GM12878 (cell line): ENCODE data around the gene MDFI. TPM values are rescaled to one million over a fixed set of nuclear protein-coding genes. Genes with fewer than 3 reads are reported as not detected.

Source experiments
- ATAC-seq: fragments of 200-7000 bp; cut with Tn5 transposase; 3 replicates; pipeline ENCODE4 v1.9.1; 2020; ENCODE audit warnings: mild to moderate bottlenecking, moderate library complexity
- BruUV-seq: library from RNA; stranded (reverse); fragments of 400-500 nt; replicated peaks from 2 replicates; lab custom pipeline; 2021; lab: Mats Ljungman, UMichigan
- CTCF ChIA-PET: fragments of 300-600 bp; sonication (Branson Sonifier 250); formaldehyde crosslinking; extraction: SDS; loops from one replicate; lab custom pipeline; 2021; ENCODE audit warnings: inconsistent platforms; lab: Yijun Ruan, JAX
- POLR2A ChIA-PET: fragments of 350-600 bp; formaldehyde crosslinking; extraction: SDS; loops from one replicate; lab custom pipeline; 2021; ENCODE audit warnings: inconsistent platforms; lab: Charles Lee
- RAD21 ChIA-PET: fragments of 300-600 bp; sonication (Branson Sonifier 250); formaldehyde crosslinking; loops from one replicate; lab custom pipeline; 2023; ENCODE audit warnings: antibody characterized with exemption; ENCODE audit not compliant: unreplicated experiment; lab: Charles Lee
- SMC1A ChIA-PET: fragments of 300-600 bp; sonication (Branson Sonifier 250); formaldehyde crosslinking; loops from one replicate; lab custom pipeline; 2023; ENCODE audit not compliant: unreplicated experiment, uncharacterized antibody; lab: Charles Lee
- DNase-seq: peaks from one replicate; pipeline ENCODE4 v3.0.0-alpha.2; 2011; ENCODE audit warnings: low read depth, low spot score
- FAIRE-seq: peaks from 3 replicates; lab custom pipeline; 2011; peaks lifted over from hg19 to GRCh38; lab: Jason Lieb, UNC
- H2AFZ ChIP-seq: 2 replicates; pipeline ENCODE4 v1.6.0; 2011; ENCODE audit warnings: low read depth, low read length, control low read depth; ENCODE audit not compliant: control insufficient read depth
- H3K27ac ChIP-seq: 2 replicates; pipeline ENCODE4 v1.5.1; 2011; ENCODE audit warnings: control low read depth; ENCODE audit not compliant: control insufficient read depth, insufficient read depth
- H3K27me3 ChIP-seq, 2 experiments: replicated peaks in 1 of 2; 2 replicates each; pipeline versions ENCODE4 v1.6.0 to v1.6.1; 2011; ENCODE audit warnings: low read length in 1 of 2; ENCODE audit not compliant: control insufficient read depth in 2 of 2, insufficient read depth in 2 of 2
- H3K36me3 ChIP-seq, 2 experiments: 2 replicates each; pipeline ENCODE4 v1.5.1; 2011; ENCODE audit warnings: low read length in 1 of 2; ENCODE audit not compliant: control insufficient read depth in 2 of 2, insufficient read depth in 2 of 2
- H3K4me1 ChIP-seq: 2 replicates; pipeline ENCODE4 v1.6.1; 2011; ENCODE audit warnings: mild to moderate bottlenecking, low read length, moderate library complexity, mixed read lengths; ENCODE audit not compliant: control insufficient read depth, insufficient read depth
- H3K4me2 ChIP-seq: 2 replicates; pipeline ENCODE4 v1.6.0; 2011; ENCODE audit warnings: control low read depth; ENCODE audit not compliant: control insufficient read depth, insufficient read depth
- H3K4me3 ChIP-seq: fragments of 200-600 bp; sonication (generic); 2 replicates; pipeline ENCODE4 v1.5.1; 2016
- H3K79me2 ChIP-seq: 2 replicates; pipeline ENCODE4 v1.6.0; 2011; ENCODE audit warnings: low read length; ENCODE audit not compliant: control insufficient read depth, insufficient read depth
- H3K9ac ChIP-seq: 2 replicates; pipeline ENCODE4 v1.8.0; 2011; ENCODE audit warnings: low read length, control low read depth, mixed read lengths; ENCODE audit not compliant: control insufficient read depth, insufficient read depth
- H3K9me3 ChIP-seq: replicated peaks from 3 replicates; pipeline ENCODE4 v1.5.1; 2011; ENCODE audit warnings: mild to moderate bottlenecking, low read length; ENCODE audit not compliant: control insufficient read depth, insufficient read depth
- H4K20me1 ChIP-seq: 2 replicates; pipeline ENCODE4 v1.6.0; 2011; ENCODE audit not compliant: control insufficient read depth, insufficient read depth
- CEBPB ChIP-seq, 2 experiments: fragments of 150-350 bp in 1 of 2; IDR thresholded peaks; 2 replicates each; pipeline ENCODE4 v1.6.1; 2012 to 2014; ENCODE audit warnings: low read depth in 2 of 2, low read length in 2 of 2, borderline replicate concordance in 1 of 2, inconsistent platforms in 1 of 2
- NFYA ChIP-seq: IDR thresholded peaks from 2 replicates; pipeline ENCODE4 v1.6.1; 2011; ENCODE audit warnings: low read depth, mild to moderate bottlenecking, low read length, improper control_type of control experiment, borderline replicate concordance
- PAX8 ChIP-seq: fragments of 450-650 bp; IDR thresholded peaks from 2 replicates; pipeline ENCODE4 v1.6.1; 2017; ENCODE audit warnings: mild to moderate bottlenecking, moderate library complexity
- ZBTB40 ChIP-seq: fragments of 450-650 bp; IDR thresholded peaks from 2 replicates; pipeline ENCODE4 v1.6.1; 2016; ENCODE audit warnings: mild to moderate bottlenecking, moderate library complexity, borderline replicate concordance
- WGBS: methylation state at CpG from one replicate; pipeline ENCODE4 v1.1.6; 2016; ENCODE audit warnings: low lambda C conversion rate; ENCODE audit not compliant: insufficient replicate concordance, insufficient coverage; ENCODE audit errors: missing lambda C conversion rate; 5-methylcytosine and 5-hydroxymethylcytosine counted together
- in situ Hi-C: fragments of 300-500 bp; cut with MboI; formaldehyde crosslinking; loops from 9 replicates; pipeline ENCODE4 v1.14.3; 2018; ENCODE audit warnings: mixed read lengths
- intact Hi-C: fragments of 100-400 bp; cut with micrococcal nuclease; formaldehyde crosslinking; loops from one replicate; pipeline ENCODE4 v1.14.2; 2022; ENCODE audit not compliant: unreplicated experiment
- polyA plus RNA-seq, 11 experiments: library from polyadenylated mRNA; depleted of rRNA in 4 of 11; unstranded in 6 of 11; stranded (reverse) in 5 of 11; fragments of >200 nt; fragmentation: Nextera tagmentation in 4 of 11; fragmentation: Illumina TruSeq in 1 of 11; extraction: Ambion mirVana in 4 of 11; extraction: Trizol in 1 of 11; gene quantifications; 1 replicate in 1 of 11; 2 replicates in 10 of 11; pipeline versions ENCODE4 v1.2.1 to v1.2.3, GENCODE V29; 2011 to 2016; ENCODE audit warnings: inconsistent platforms in 2 of 11, missing spikeins in 2 of 11, low read depth in 1 of 11
- total RNA-seq, 4 experiments: library from RNA; depleted of rRNA in 3 of 4; stranded (reverse); fragments of >200 nt in 3 of 4; fragmentation: Illumina TruSeq in 1 of 4; extraction: Trizol in 1 of 4; gene quantifications; 2 replicates each; pipeline versions ENCODE4 v1.2.1 to v1.2.3, GENCODE V29; 2013 to 2021

The MDFI gene
- total and polyA plus RNA-seq, 10 of the 15 experiments (the other 5 are each of a cell fraction or from before 2014, with no cell fraction given): not detected

GRCh38 chr6:41630069-41630468 lies 8.2 kb upstream of the MDFI start:
- no peak overlapping the region for H3K27ac ChIP-seq
- ChIA-PET POLR2A (no interaction called here), CTCF (interaction anchor here (0.7 to 1.0 kb wide), 3 partner anchors 16 to 1764 kb away, joined by 3 read pairs; no protein-coding TSS in a partner anchor), SMC1A (no interaction called here), RAD21 (no interaction called here)
- no peaks in the 10 kb centered on the region for H3K79me2 ChIP-seq
- no peaks in the 10 kb centered on the region for H3K36me3 ChIP-seq
- no peak overlapping the region for H3K9ac ChIP-seq
- H3K4me1 ChIP-seq: no peaks in the 10 kb centered on the region
- H3K27me3 ChIP-seq: peaks cover 4 to 5% of the 10 kb centered on the region in 2 experiments; a peak in 2 of 4 replicates
- H3K9me3 ChIP-seq: no peaks in the 10 kb centered on the region
- in situ Hi-C loops (no loop called here), intact Hi-C loops (no loop called here)
- BruUV-seq: no TSS peak
- ATAC-seq: no peak
- WGBS: 28% methylated on average over 6 of the region's 6 CpGs
- H3K4me2 ChIP-seq: no peak overlapping the region
- no peak for DNase-seq
- no peak for FAIRE-seq
- no peak overlapping the region for H3K4me3 ChIP-seq
- no peaks in the 10 kb centered on the region for H4K20me1 ChIP-seq
- H2AFZ ChIP-seq: no peak overlapping the region
- no peak for TF ChIP-seq NFYA
- TF ChIP-seq PAX8: no peak
- no peak for TF ChIP-seq ZBTB40
- TF ChIP-seq CEBPB (IDR thresholded peaks at IDR 0.05; ENCODE audit: borderline replicate concordance in 1 of 2, low read depth in 2 of 2, low read length in 2 of 2): no peak
